ENCODE results near the gene LRRC4. TPM values are rescaled to one million over a fixed set of nuclear protein-coding genes. Genes with fewer than 3 reads are reported as not detected.

Gene LRRC4
- total and polyA plus RNA-seq, 4 donors = 16.1 to 66.8 (median 40.6) TPM

DNA sequence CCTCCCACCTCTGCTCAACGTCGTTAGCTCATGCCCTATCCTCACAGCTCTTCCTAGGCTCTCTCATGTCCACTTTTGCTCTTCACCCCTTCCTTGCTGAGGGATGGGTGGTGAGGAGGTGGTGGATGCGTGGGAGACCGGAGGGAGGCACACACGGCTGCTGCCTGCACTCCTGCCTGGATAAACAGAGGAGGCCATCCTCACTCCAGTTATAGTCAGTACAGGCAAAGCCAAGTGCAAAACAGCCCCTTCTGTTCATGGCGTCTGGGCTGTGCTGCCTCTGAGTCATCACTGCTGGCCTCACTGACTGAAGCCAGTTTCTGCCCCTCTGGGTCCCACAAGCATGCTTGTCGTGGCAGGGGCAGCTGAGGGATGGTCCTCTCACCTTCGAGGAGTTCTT is 31.9 kb upstream of the LRRC4 start:
- Histone ChIP-seq H3K27me3 (ENCODE audit: control insufficient read depth, insufficient read depth, low read length) (no peaks in the 10 kb centered on the region), H3K36me3 (ENCODE audit: control insufficient read depth, insufficient read depth, low read length) (no peaks in the 10 kb centered on the region), H3K4me1 (ENCODE audit: control insufficient read depth, insufficient read depth, low read length) (peaks cover 34% of the 10 kb centered on the region), H3K4me3 (ENCODE audit: low read depth, low read length) (no peak overlapping the region), H3K9me3 (ENCODE audit: control insufficient read depth, insufficient read depth, low read length) (no peaks in the 10 kb centered on the region), H3K27ac (ENCODE audit: low read depth, low read length) (no peak overlapping the region)
- WGBS (ENCODE audit: insufficient coverage) = 93% methylated on average over 3 of the region's 8 CpGs
- no peak for DNase-seq (ENCODE audit: low read depth in 4 of 6, low spot score in 6 of 6)

DNA sequence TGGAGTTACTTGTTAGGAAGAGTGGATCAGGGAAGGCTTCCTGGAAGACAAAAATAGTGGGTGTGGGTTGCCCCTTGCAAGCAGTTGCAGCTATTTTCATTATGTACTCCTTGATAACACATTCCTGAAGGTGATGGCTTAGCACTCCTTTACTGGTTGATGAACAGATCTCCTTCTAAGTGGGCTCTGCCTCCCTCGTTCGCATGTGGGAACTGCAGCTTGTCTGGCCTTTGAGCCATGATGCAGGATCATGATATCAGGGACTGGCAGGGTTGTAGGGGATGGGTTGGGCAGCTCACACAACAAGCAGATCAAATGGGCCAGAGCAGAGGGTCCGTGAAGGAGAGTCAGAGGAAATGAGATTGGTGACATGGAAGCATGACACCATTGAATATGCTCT is 28.8 kb upstream of the LRRC4 start:
- Histone ChIP-seq H3K27me3 (ENCODE audit: control insufficient read depth, insufficient read depth, low read length) (no peaks in the 10 kb centered on the region), H3K9me3 (ENCODE audit: control insufficient read depth, insufficient read depth, low read length) (no peaks in the 10 kb centered on the region), H3K4me3 (ENCODE audit: low read depth, low read length) (no peak overlapping the region), H3K4me1 (ENCODE audit: control insufficient read depth, insufficient read depth, low read length) (peaks cover 18% of the 10 kb centered on the region), H3K36me3 (ENCODE audit: control insufficient read depth, insufficient read depth, low read length) (no peaks in the 10 kb centered on the region), H3K27ac (ENCODE audit: low read depth, low read length) (no peak overlapping the region)
- DNase-seq (ENCODE audit: low read depth in 4 of 6, low spot score in 6 of 6) = peak in 1 of 6 donors; percentile 74
- 42% methylated on average over 2 of the region's 3 CpGs for WGBS (ENCODE audit: insufficient coverage)

DNA sequence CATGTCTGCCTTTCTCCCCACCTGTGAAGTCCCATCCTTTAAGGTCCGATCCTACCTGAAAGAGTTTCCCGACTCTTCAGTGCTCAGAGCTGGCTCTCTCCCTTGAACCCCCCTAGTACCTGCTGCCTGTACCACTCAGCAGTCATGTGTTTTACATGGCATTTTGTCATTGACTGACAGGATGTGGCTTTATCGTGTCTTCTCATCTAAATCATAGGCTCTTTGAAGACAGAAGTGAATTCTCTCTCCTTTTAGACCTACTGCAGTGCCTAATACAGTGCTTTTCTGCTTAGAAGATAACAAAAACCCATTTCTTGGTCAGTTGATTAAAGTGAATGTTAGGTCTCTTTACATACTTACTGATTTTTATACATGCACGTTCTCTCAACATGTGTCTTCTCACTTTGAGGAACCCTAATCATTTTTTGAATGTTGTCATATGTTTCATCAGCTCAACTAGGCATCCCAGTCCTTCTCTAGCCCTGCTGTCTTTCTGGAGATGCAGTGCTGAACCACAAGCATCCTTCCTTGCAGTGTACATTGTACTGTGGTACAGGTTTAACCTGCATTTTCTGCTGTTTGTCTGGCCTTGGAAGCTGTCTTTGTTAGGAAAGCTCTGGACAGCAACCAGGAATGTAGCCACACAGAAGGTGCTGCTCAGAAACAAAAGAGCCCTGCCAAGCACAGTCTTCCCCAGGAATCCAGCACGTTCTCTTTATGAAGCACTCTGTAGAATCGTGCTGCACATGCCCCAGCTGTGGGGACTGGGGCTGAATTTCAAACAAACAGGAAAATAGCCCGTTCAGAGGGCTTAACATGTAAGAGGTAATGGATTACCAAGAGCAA is 28.1 kb upstream of the LRRC4 start:
- H3K36me3 ChIP-seq (ENCODE audit: control insufficient read depth, insufficient read depth, low read length) = no peaks in the 10 kb centered on the region
- DNase-seq (ENCODE audit: low read depth in 4 of 6, low spot score in 6 of 6) = peak in 1 of 6 donors; percentile 46
- H3K4me1 ChIP-seq (ENCODE audit: control insufficient read depth, insufficient read depth, low read length) = peaks cover 21% of the 10 kb centered on the region
- WGBS (ENCODE audit: insufficient coverage) = 31% methylated on average over 4 of the region's 7 CpGs
- H3K9me3 ChIP-seq (ENCODE audit: control insufficient read depth, insufficient read depth, low read length) = no peaks in the 10 kb centered on the region
- H3K27me3 ChIP-seq (ENCODE audit: control insufficient read depth, insufficient read depth, low read length) = no peaks in the 10 kb centered on the region
- no peak overlapping the region for H3K27ac ChIP-seq (ENCODE audit: low read depth, low read length)
- no peak overlapping the region for H3K4me3 ChIP-seq (ENCODE audit: low read depth, low read length)

DNA sequence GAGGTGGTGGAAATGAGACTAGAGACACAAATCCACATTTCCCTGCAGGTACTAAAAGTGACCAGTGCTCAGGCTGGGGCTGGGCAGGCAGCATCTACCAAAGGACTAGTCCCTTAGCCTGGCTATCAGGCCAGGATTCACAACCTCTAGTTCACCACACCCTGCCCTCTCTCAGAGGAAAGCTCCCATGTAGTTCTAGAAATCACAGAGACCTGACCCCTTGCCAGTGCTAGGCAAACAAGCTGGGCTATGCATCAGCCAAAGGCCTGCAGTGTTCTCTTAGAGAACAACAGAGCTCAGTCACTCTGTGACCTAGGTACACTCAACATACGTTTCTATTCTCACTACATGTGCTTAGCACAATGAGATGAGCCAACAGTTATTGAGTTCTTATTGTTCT is 26.7 kb upstream of the LRRC4 start:
- peaks cover 30% of the 10 kb centered on the region for H3K4me1 ChIP-seq (ENCODE audit: control insufficient read depth, insufficient read depth, low read length)
- H3K27ac ChIP-seq (ENCODE audit: low read depth, low read length) = no peak overlapping the region
- no peaks in the 10 kb centered on the region for H3K27me3 ChIP-seq (ENCODE audit: control insufficient read depth, insufficient read depth, low read length)
- H3K36me3 ChIP-seq (ENCODE audit: control insufficient read depth, insufficient read depth, low read length) = no peaks in the 10 kb centered on the region
- no peaks in the 10 kb centered on the region for H3K9me3 ChIP-seq (ENCODE audit: control insufficient read depth, insufficient read depth, low read length)
- no peak overlapping the region for H3K4me3 ChIP-seq (ENCODE audit: low read depth, low read length)
- no CpG with 5 or more reads among the region's 1 CpG for WGBS (ENCODE audit: insufficient coverage)
- no peak for DNase-seq (ENCODE audit: low read depth in 4 of 6, low spot score in 6 of 6)

DNA sequence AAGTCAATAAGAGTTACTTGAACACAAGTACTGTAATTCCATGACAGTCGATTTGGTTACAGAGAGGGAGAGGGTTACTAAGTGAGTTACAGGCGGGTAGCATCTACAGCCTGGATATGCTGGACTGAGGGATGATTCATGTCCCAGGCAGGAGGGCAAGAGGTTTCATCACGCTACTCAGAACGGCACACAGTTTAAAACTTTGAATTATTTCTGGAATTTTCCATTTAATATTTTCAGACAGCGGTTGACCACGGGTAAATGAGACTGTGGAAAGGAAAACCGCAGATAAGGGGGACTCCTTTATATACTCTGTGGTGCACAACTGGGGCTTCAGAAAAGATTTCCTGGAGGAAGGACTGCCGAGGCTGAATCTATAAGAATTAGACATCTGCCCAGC is 25.7 kb upstream of the LRRC4 start:
- DNase-seq (ENCODE audit: low read depth in 4 of 6, low spot score in 6 of 6) = no peak
- Histone ChIP-seq H3K27ac (ENCODE audit: low read depth, low read length) (no peak overlapping the region), H3K4me1 (ENCODE audit: control insufficient read depth, insufficient read depth, low read length) (peaks cover 37% of the 10 kb centered on the region), H3K4me3 (ENCODE audit: low read depth, low read length) (no peak overlapping the region), H3K36me3 (ENCODE audit: control insufficient read depth, insufficient read depth, low read length) (no peaks in the 10 kb centered on the region), H3K27me3 (ENCODE audit: control insufficient read depth, insufficient read depth, low read length) (no peaks in the 10 kb centered on the region), H3K9me3 (ENCODE audit: control insufficient read depth, insufficient read depth, low read length) (no peaks in the 10 kb centered on the region)
- WGBS (ENCODE audit: insufficient coverage) = 85% methylated on average over 4 of the region's 8 CpGs

DNA sequence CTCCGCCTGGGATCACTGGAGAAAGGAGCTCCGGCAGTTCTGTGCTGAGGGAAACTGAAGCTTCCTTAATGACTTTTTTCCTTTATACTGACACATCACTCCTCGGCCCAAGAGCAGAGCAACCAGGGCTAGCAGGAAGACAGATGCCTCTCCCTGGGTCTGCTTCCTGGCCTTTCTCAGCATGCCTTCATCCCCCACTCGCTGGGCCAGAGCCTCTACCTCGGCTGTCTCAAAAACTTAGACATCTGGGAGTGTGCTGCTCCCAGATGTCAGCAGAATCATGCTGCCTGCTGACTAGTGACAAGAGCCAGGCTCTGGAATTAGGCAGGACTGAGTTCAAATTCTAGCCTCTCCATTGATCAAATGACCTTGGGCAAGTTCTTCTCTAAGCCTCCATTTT is 24.4 kb upstream of the LRRC4 start:
- Histone ChIP-seq H3K27me3 (ENCODE audit: control insufficient read depth, insufficient read depth, low read length) (no peaks in the 10 kb centered on the region), H3K36me3 (ENCODE audit: control insufficient read depth, insufficient read depth, low read length) (no peaks in the 10 kb centered on the region), H3K4me3 (ENCODE audit: low read depth, low read length) (no peak overlapping the region), H3K9me3 (ENCODE audit: control insufficient read depth, insufficient read depth, low read length) (no peaks in the 10 kb centered on the region), H3K27ac (ENCODE audit: low read depth, low read length) (no peak overlapping the region), H3K4me1 (ENCODE audit: control insufficient read depth, insufficient read depth, low read length) (peaks cover 35% of the 10 kb centered on the region)
- peak in 1 of 6 donors; percentile 55 for DNase-seq (ENCODE audit: low read depth in 4 of 6, low spot score in 6 of 6)
- WGBS (ENCODE audit: insufficient coverage) = 40% methylated on average over 5 of the region's 5 CpGs

DNA sequence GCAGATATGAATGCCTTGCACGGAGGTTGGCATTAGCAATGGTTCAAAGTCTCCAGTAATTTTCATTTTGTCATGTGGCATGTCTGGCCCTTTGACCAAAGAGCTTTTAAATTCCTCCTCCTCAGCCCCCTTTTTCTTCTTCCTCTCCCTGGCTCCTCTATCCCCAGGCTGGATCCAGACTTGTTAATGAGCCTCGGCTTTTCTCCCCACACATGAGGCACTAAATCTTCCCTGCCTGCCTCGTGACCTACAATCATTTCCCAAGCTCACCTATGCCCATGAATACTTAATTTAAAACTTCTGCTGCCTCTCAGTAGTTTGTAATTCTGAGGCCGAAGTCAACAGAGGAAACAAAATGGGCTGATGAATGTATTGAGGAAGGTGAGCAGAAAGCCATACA is 23.3 kb upstream of the LRRC4 start:
- no peak overlapping the region for H3K4me3 ChIP-seq (ENCODE audit: low read depth, low read length)
- H3K9me3 ChIP-seq (ENCODE audit: control insufficient read depth, insufficient read depth, low read length) = no peaks in the 10 kb centered on the region
- no peaks in the 10 kb centered on the region for H3K36me3 ChIP-seq (ENCODE audit: control insufficient read depth, insufficient read depth, low read length)
- H3K4me1 ChIP-seq (ENCODE audit: control insufficient read depth, insufficient read depth, low read length) = peaks cover 32% of the 10 kb centered on the region
- H3K27me3 ChIP-seq (ENCODE audit: control insufficient read depth, insufficient read depth, low read length) = no peaks in the 10 kb centered on the region
- H3K27ac ChIP-seq (ENCODE audit: low read depth, low read length) = peak overlapping the region; percentile 11
- 45% methylated on average over 2 of the region's 4 CpGs for WGBS (ENCODE audit: insufficient coverage)
- peak in 2 of 6 donors; percentile 57 to 76 for DNase-seq (ENCODE audit: low read depth in 4 of 6, low spot score in 6 of 6)

DNA sequence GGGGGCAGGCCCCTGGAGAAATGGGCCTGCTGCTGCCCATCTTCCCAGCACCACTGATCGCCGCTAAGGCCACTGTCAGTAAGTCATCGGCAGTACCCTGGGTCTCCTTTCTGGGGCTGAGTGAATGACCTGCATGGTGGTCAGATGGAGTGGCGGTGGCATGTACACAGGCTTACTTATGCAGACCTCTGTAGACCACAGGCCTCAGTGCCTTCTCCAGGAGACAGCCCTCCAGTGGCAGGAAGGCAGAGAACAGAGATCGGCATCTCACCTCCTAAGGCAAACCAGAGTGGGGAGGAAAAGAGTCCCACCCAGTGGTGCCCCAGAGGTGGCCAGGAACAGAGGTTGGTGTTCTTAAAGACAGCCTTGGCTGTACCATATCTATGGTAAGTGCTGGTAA is 22.8 kb upstream of the LRRC4 start:
- H3K4me3 ChIP-seq (ENCODE audit: low read depth, low read length) = no peak overlapping the region
- H3K9me3 ChIP-seq (ENCODE audit: control insufficient read depth, insufficient read depth, low read length) = no peaks in the 10 kb centered on the region
- H3K27ac ChIP-seq (ENCODE audit: low read depth, low read length) = peak overlapping the region; percentile 11
- no peaks in the 10 kb centered on the region for H3K27me3 ChIP-seq (ENCODE audit: control insufficient read depth, insufficient read depth, low read length)
- WGBS (ENCODE audit: insufficient coverage) = 63% methylated on average over 3 of the region's 5 CpGs
- H3K36me3 ChIP-seq (ENCODE audit: control insufficient read depth, insufficient read depth, low read length) = no peaks in the 10 kb centered on the region
- no peak for DNase-seq (ENCODE audit: low read depth in 4 of 6, low spot score in 6 of 6)
- peaks cover 32% of the 10 kb centered on the region for H3K4me1 ChIP-seq (ENCODE audit: control insufficient read depth, insufficient read depth, low read length)

DNA sequence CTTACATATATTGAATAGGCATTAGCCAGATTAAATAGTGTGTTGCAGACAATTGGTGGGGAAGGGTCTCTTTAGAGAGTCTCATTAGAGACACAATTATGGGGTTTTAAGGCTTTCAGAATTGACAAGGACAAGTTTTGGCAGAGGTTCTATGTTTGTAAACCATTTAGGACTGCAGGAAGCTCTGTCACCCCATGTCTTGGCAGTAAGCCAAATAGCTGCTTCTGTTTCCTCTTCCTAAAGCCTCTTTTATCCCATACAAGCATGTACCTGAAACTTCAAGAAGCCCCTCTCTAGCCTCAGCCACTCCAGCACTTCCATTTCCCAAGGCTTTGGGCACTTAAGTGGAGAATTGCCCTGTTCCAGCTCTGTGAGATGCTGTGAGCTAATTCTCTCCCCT is 21.8 kb upstream of the LRRC4 start:
- Histone ChIP-seq H3K27ac (ENCODE audit: low read depth, low read length) (peak overlapping the region; percentile 10), H3K9me3 (ENCODE audit: control insufficient read depth, insufficient read depth, low read length) (no peaks in the 10 kb centered on the region), H3K4me3 (ENCODE audit: low read depth, low read length) (no peak overlapping the region), H3K4me1 (ENCODE audit: control insufficient read depth, insufficient read depth, low read length) (peaks cover 32% of the 10 kb centered on the region), H3K36me3 (ENCODE audit: control insufficient read depth, insufficient read depth, low read length) (no peaks in the 10 kb centered on the region), H3K27me3 (ENCODE audit: control insufficient read depth, insufficient read depth, low read length) (no peaks in the 10 kb centered on the region)
- DNase-seq (ENCODE audit: low read depth in 4 of 6, low spot score in 6 of 6) = peak in 2 of 6 donors; percentile 74 to 84

DNA sequence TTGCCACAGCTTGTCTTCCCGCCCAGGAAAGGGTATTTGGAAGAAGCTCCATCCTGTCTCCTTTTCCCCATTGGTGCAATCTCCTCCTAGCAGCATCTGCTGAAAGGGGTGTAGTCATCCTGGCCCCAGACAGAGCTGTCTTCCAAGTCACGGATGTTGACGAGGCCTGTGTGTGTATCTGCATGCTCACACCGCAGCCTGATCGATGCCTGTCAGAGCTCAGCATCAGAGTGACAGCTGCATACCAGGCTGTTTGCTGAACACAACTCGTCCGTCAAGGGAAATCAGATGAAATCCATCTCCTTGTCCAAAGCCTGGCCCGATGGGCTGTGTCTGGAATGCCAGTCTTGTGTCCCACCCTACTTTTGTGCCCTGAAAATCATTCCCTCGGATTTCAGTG is 21.2 kb upstream of the LRRC4 start:
- Histone ChIP-seq H3K4me3 (ENCODE audit: low read depth, low read length) (no peak overlapping the region), H3K27me3 (ENCODE audit: control insufficient read depth, insufficient read depth, low read length) (no peaks in the 10 kb centered on the region), H3K27ac (ENCODE audit: low read depth, low read length) (no peak overlapping the region), H3K4me1 (ENCODE audit: control insufficient read depth, insufficient read depth, low read length) (peaks cover 32% of the 10 kb centered on the region), H3K36me3 (ENCODE audit: control insufficient read depth, insufficient read depth, low read length) (no peaks in the 10 kb centered on the region), H3K9me3 (ENCODE audit: control insufficient read depth, insufficient read depth, low read length) (no peaks in the 10 kb centered on the region)
- WGBS (ENCODE audit: insufficient coverage) = 85% methylated on average over 8 of the region's 9 CpGs
- no peak for DNase-seq (ENCODE audit: low read depth in 4 of 6, low spot score in 6 of 6)

Data from spinal cord (tissue), 10 donors.